ENCODE results near the gene S1PR4.
"Not testable (repeated sequence)": the region's sequence is repeated elsewhere in the genome, so short reads cannot be mapped to it uniquely, and the experiment has no call there.

S1PR4 gene

GRCh38 chr19:3196064-3196932, 17.7 kb downstream of the S1PR4 start:
- DNase-seq (ENCODE audit: low spot score), result no peak

- no peak for DNase-seq (ENCODE audit: low spot score)
Measured at GRCh38 chr19:3196933-3197205, 18.3 kb downstream of the S1PR4 start.

GRCh38 chr19:3198901-3199700, 20.5 kb downstream of the S1PR4 start:
- no peak for DNase-seq (ENCODE audit: low spot score)

GRCh38 chr19:3201072-3201700, 22.6 kb downstream of the S1PR4 start:
- no peak for DNase-seq (ENCODE audit: low spot score)

GRCh38 chr19:3201911-3202310, 23.3 kb downstream of the S1PR4 start:
- no peak for DNase-seq (ENCODE audit: low spot score)

- no peak for DNase-seq (ENCODE audit: low spot score)
Measured at GRCh38 chr19:3202346-3202745, 23.8 kb downstream of the S1PR4 start.

- DNase-seq (ENCODE audit: low spot score), result not testable (repeated sequence)
Measured at GRCh38 chr19:3202895-3203294, 24.3 kb downstream of the S1PR4 start.

- DNase-seq (ENCODE audit: low spot score), result no peak
Measured at GRCh38 chr19:3203805-3204645, 25.5 kb downstream of the S1PR4 start.

GRCh38 chr19:3204646-3205275, 26.2 kb downstream of the S1PR4 start:
- DNase-seq (ENCODE audit: low spot score), result no peak

- no peak for DNase-seq (ENCODE audit: low spot score)
Measured at GRCh38 chr19:3206216-3206953, 27.8 kb downstream of the S1PR4 start.

- no peak for DNase-seq (ENCODE audit: low spot score)
Measured at GRCh38 chr19:3207461-3208242, 29.1 kb downstream of the S1PR4 start.

GRCh38 chr19:3208317-3209207, 30.0 kb downstream of the S1PR4 start:
- no peak for DNase-seq (ENCODE audit: low spot score)

- peak; percentile 74 for DNase-seq (ENCODE audit: low spot score)
Measured at GRCh38 chr19:3210347-3211017, 31.9 kb downstream of the S1PR4 start.

GRCh38 chr19:3211191-3211590, 32.6 kb downstream of the S1PR4 start:
- DNase-seq (ENCODE audit: low spot score), result no peak

GRCh38 chr19:3213159-3213558, 34.6 kb downstream of the S1PR4 start:
- DNase-seq (ENCODE audit: low spot score), result no peak

- DNase-seq (ENCODE audit: low spot score), result no peak
Measured at GRCh38 chr19:3216874-3217273, 38.3 kb downstream of the S1PR4 start.

- no peak for DNase-seq (ENCODE audit: low spot score)
Measured at GRCh38 chr19:3220576-3220975, 42.0 kb downstream of the S1PR4 start.

- not testable (repeated sequence) for DNase-seq (ENCODE audit: low spot score)
Measured at GRCh38 chr19:3221576-3221975, 43.0 kb downstream of the S1PR4 start.

Data from NAMALWA (cell line).